ENCODE data around the gene SEC24D.

DNA sequence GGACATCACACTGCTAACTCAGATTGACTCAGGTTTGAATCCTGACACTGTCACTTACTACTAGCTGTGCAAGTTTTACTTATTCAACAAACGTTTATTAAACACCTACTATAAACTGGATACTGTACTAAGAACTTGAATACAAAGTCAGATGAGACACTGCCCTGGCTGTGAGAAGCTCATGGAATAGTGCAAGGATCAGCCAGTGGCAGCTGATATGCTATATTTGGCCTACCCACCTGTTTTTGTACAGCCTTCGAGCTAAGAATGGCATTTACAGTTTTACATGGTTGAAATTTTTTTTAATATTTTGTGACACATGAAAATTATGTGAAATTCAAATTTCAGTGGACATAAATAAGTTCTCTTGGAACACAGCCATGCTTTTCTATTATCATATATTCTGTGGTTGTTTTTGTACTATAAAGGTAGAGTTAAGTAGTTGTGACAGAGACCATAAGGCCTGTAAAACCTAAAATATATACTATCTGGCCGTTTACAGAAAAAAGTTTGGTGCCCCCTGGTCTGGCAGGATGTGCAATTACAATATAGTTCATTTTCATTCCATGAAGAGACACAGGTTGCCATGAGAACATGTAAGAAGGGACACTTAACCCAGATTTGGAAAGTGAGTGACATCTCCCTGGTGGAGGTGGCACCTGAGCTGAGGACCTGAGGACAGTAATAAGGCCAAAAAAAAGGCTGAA is 3.4 kb upstream of the SEC24D start:
- TF ChIP-seq, protein P1, sequence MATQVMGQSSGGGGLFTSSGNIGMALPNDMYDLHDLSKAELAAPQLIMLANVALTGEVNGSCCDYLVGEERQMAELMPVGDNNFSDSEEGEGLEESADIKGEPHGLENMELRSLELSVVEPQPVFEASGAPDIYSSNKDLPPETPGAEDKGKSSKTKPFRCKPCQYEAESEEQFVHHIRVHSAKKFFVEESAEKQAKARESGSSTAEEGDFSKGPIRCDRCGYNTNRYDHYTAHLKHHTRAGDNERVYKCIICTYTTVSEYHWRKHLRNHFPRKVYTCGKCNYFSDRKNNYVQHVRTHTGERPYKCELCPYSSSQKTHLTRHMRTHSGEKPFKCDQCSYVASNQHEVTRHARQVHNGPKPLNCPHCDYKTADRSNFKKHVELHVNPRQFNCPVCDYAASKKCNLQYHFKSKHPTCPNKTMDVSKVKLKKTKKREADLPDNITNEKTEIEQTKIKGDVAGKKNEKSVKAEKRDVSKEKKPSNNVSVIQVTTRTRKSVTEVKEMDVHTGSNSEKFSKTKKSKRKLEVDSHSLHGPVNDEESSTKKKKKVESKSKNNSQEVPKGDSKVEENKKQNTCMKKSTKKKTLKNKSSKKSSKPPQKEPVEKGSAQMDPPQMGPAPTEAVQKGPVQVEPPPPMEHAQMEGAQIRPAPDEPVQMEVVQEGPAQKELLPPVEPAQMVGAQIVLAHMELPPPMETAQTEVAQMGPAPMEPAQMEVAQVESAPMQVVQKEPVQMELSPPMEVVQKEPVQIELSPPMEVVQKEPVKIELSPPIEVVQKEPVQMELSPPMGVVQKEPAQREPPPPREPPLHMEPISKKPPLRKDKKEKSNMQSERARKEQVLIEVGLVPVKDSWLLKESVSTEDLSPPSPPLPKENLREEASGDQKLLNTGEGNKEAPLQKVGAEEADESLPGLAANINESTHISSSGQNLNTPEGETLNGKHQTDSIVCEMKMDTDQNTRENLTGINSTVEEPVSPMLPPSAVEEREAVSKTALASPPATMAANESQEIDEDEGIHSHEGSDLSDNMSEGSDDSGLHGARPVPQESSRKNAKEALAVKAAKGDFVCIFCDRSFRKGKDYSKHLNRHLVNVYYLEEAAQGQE (IDR thresholded peaks at IDR 0.05; ENCODE audit: insufficient read depth in 1 of 2, low read depth in 2 of 2, low read length in 1 of 2) = no peak
- TF ChIP-seq CTCF (IDR thresholded peaks at IDR 0.05) = no peak
- no peak for TF ChIP-seq POLR2AphosphoS5 (IDR thresholded peaks at IDR 0.05; ENCODE audit: low read depth, low read length)
- TF ChIP-seq SIN3A (IDR thresholded peaks at IDR 0.05; ENCODE audit: borderline replicate concordance, insufficient read depth, low read depth, low read length) = no peak

Measured in Panc1 (cell line).